ENCODE measurements around the gene RBSN. TPM values are rescaled to one million over a fixed set of nuclear protein-coding genes. Genes with fewer than 3 reads are reported as not detected.

RBSN gene
- total RNA-seq, 1 experiment from 2014 or later, result 18.4 TPM

DNA sequence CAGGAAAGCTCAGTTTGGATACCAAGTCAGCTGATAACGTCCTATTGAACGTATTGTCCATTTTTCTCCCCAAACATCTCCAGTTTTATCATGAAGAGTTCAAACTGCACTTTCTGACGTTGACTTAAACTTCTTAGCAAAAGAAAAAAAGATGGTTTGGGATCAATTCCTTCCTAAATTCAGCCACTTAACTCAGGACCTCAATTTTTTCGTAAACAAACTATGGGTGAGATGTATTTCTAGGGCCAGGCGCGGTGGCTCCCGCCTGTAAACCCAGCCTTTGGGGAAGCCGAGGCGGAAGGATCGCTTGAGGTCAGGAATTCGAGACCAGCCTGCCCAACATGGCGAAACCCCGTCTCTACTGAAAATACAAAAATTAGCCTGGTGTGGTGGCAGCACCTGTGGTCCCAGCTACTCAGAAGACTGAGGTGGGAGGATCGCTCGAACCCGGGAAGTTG lies 33.4 kb downstream of the RBSN start:
- ChIA-PET CTCF (interaction anchor here (1.3 to 1.5 kb wide), 2 partner anchors 14 to 140 kb away, joined by 4 to 10 read pairs; no protein-coding TSS in a partner anchor), RAD21 (ENCODE audit: low non-redundant PET in 1 of 2, low total read pairs in 2 of 2, uncharacterized antibody in 2 of 2, unreplicated experiment in 2 of 2) (no interaction called here), POLR2A (interaction anchor here (1.1 to 1.7 kb wide), 3 partner anchors 17 to 117 kb away, joined by 3 to 4 read pairs (median 3); no protein-coding TSS in a partner anchor)
- no peak for TF ChIP-seq CEBPB (IDR thresholded peaks at IDR 0.05; ENCODE audit: low read depth)
- Histone ChIP-seq H3K27ac (ENCODE audit: low read depth, low read length) (no peak overlapping the region), H3K4me1 (ENCODE audit: control insufficient read depth in 1 of 2, insufficient read depth in 2 of 2, low read length in 2 of 2) (peaks cover 11 to 17% of the 10 kb centered on the region in 2 experiments), H4K20me1 (ENCODE audit: insufficient read depth) (no peaks in the 10 kb centered on the region), H3K79me2 (ENCODE audit: insufficient read depth, low read length) (peaks cover 27% of the 10 kb centered on the region), H3K36me3 (ENCODE audit: control insufficient read depth in 1 of 2, insufficient read depth in 2 of 2, low read length in 2 of 2) (peaks cover 0 to 8% of the 10 kb centered on the region in 2 experiments; a peak in 1 of 4 replicates), H3K9me2 (ENCODE audit: insufficient read depth) (no peaks in the 10 kb centered on the region), H3K9ac (ENCODE audit: low read length) (peak overlapping the region; percentile 98), H3K9me3 (ENCODE audit: control insufficient read depth in 1 of 2, insufficient read depth in 1 of 2, low read depth in 1 of 2, low read length in 2 of 2) (no peaks in the 10 kb centered on the region), H3K4me2 (ENCODE audit: low read length) (peak overlapping the region; percentile 90), H3K27me3 (ENCODE audit: insufficient read depth, low read length) (no peaks in the 10 kb centered on the region), H3K4me3 (replicated peaks in 1 of 2; ENCODE audit: low read depth in 1 of 2, low read length in 2 of 2) (peak overlapping the region; percentile 79 to 95), H2AFZ (ENCODE audit: low read depth, low read length, poor library complexity, severe bottlenecking) (peak overlapping the region; percentile 33)
- intact Hi-C loops (cut with micrococcal nuclease), result no loop called here
- no peak for ATAC-seq
- no peak for DNase-seq (ENCODE audit: low read depth, low spot score)
- BruUV-seq (replicated peaks), result no TSS peak

DNA sequence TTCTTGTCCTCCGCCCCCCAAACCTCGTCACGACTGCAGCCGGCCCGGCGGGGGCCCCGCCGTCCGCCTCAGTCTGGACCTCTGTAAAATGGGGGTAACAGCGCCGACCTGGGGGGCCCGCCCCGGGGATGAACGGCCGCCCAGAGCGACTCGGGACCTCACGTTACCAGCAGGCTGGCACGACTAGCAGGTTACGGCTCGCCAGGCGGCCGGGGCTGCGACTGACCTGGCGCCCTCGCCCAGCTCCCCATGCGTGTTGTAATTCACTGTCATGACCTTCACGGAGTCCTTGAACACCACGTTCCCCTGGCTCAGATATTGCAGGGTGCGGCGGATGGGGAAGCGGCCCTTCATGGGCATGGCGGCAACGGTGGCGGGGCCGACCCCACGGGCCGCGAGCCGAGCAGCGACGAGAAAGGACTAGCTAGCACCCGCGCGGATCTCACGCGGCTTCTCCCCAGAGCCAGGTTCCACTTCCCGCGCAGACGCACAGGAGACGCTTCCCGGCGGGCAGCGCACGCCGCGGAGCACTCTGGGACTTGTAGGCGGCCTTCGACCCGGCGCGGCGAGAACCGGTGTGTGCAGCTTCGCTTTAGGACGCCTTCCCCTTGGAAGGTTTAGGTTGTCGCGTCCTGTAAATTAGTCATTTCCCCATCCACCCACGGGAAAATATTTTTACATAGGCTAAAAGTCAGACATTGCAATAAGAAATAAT lies 34.0 kb downstream of the RBSN start, which contains the start of gene MRPS25:
TSS of gene MRPS25 (minus strand) at position 481 of the 715 bp plus-strand sequence. CDS start at position 360, 121 bp downstream.
- Histone ChIP-seq H3K9me2 (ENCODE audit: insufficient read depth) (no peaks in the 10 kb centered on the region), H2AFZ (ENCODE audit: low read depth, low read length, poor library complexity, severe bottlenecking) (peak within 1 kb of the TSS; percentile 33), H3K4me3 (replicated peaks in 1 of 2; ENCODE audit: low read depth in 1 of 2, low read length in 2 of 2) (peak within 1 kb of the TSS; percentile 79 to 95), H4K20me1 (ENCODE audit: insufficient read depth) (no peaks in the 10 kb centered on the region), H3K36me3 (ENCODE audit: control insufficient read depth in 1 of 2, insufficient read depth in 2 of 2, low read length in 2 of 2) (peaks cover 0 to 10% of the 10 kb centered on the region in 2 experiments; a peak in 1 of 4 replicates), H3K4me2 (ENCODE audit: low read length) (peak within 1 kb of the TSS; percentile 90), H3K9ac (ENCODE audit: low read length) (peak within 1 kb of the TSS; percentile 98), H3K79me2 (ENCODE audit: insufficient read depth, low read length) (peaks cover 32% of the 10 kb centered on the region), H3K9me3 (ENCODE audit: control insufficient read depth in 1 of 2, insufficient read depth in 1 of 2, low read depth in 1 of 2, low read length in 2 of 2) (no peaks in the 10 kb centered on the region), H3K27me3 (ENCODE audit: insufficient read depth, low read length) (no peaks in the 10 kb centered on the region), H3K27ac (ENCODE audit: low read depth, low read length) (peak within 1 kb of the TSS; percentile 77), H3K4me1 (ENCODE audit: control insufficient read depth in 1 of 2, insufficient read depth in 2 of 2, low read length in 2 of 2) (peaks cover 11 to 17% of the 10 kb centered on the region in 2 experiments)
- RAD21 ChIA-PET (ENCODE audit: low non-redundant PET in 1 of 2, low total read pairs in 2 of 2, uncharacterized antibody in 2 of 2, unreplicated experiment in 2 of 2), result no interaction called here
- POLR2A ChIA-PET, result interaction anchor here (1.1 to 1.7 kb wide), 3 partner anchors 16 to 117 kb away, joined by 3 to 4 read pairs (median 3); no protein-coding TSS in a partner anchor
- intact Hi-C loops (cut with micrococcal nuclease), result no loop called here
- BruUV-seq (replicated peaks), result TSS peak; percentile 50
- CTCF ChIA-PET, result interaction anchor here (1.3 to 1.5 kb wide), 2 partner anchors 14 to 139 kb away, joined by 4 to 10 read pairs; no protein-coding TSS in a partner anchor
- DNase-seq (ENCODE audit: low read depth, low spot score) (peak; percentile 79), ATAC-seq (peak; percentile 97)
- TF ChIP-seq TCF7L2 (IDR thresholded peaks at IDR 0.05; ENCODE audit: borderline replicate concordance, extremely low read depth, insufficient read depth, insufficient read length) (no peak), JUND (IDR thresholded peaks at IDR 0.05) (no peak), EGR1 (IDR thresholded peaks at IDR 0.05; ENCODE audit: low read depth) (0 out of 2 replicates have a peak, but pooled peaks have one; percentile 34), ELF1 (IDR thresholded peaks at IDR 0.05; ENCODE audit: borderline replicate concordance, low read depth) (no peak; the same call in 1 of the 2 replicates), SIN3A (IDR thresholded peaks at IDR 0.05; ENCODE audit: low read depth) (peak; percentile 92), RAD21 (IDR thresholded peaks at IDR 0.05; ENCODE audit: low read depth) (no peak), SP1 (IDR thresholded peaks at IDR 0.05; ENCODE audit: low read depth) (no peak), EZH2 (IDR thresholded peaks at IDR 0.05) (no peak), ZNF274 (IDR thresholded peaks at IDR 0.05; ENCODE audit: low read depth, low read length) (no peak), EZH2phosphoT487 (IDR thresholded peaks at IDR 0.05; ENCODE audit: borderline replicate concordance) (no peak), MAX (IDR thresholded peaks at IDR 0.05) (peak; percentile 94), POLR2AphosphoS5 (IDR thresholded peaks at IDR 0.05; ENCODE audit: low read depth, low read length) (peak; percentile 99), YY1 (IDR thresholded peaks at IDR 0.05; ENCODE audit: extremely low read depth, insufficient replicate concordance, low read depth, low read length) (peak; percentile 53)
- TF ChIP-seq, protein P1, sequence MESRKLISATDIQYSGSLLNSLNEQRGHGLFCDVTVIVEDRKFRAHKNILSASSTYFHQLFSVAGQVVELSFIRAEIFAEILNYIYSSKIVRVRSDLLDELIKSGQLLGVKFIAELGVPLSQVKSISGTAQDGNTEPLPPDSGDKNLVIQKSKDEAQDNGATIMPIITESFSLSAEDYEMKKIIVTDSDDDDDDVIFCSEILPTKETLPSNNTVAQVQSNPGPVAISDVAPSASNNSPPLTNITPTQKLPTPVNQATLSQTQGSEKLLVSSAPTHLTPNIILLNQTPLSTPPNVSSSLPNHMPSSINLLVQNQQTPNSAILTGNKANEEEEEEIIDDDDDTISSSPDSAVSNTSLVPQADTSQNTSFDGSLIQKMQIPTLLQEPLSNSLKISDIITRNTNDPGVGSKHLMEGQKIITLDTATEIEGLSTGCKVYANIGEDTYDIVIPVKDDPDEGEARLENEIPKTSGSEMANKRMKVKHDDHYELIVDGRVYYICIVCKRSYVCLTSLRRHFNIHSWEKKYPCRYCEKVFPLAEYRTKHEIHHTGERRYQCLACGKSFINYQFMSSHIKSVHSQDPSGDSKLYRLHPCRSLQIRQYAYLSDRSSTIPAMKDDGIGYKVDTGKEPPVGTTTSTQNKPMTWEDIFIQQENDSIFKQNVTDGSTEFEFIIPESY (IDR thresholded peaks at IDR 0.05; ENCODE audit: extremely low read depth, insufficient replicate concordance, low read length), result peak; percentile 91
- TF ChIP-seq, protein P2, sequence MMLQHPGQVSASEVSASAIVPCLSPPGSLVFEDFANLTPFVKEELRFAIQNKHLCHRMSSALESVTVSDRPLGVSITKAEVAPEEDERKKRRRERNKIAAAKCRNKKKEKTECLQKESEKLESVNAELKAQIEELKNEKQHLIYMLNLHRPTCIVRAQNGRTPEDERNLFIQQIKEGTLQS (IDR thresholded peaks at IDR 0.05), result no peak

Data from HCT116 (cell line).